Stimulated activated CD4-positive, alpha-beta T cell treated with anti-CD3 and anti-CD28 coated beads, Interleukin-1b, Interleukin-23, amount 100 ng/mL, for 1 hour (primary cell): ENCODE measurements around the gene DENND2A.
"Not testable (repeated sequence)": the region's sequence is repeated elsewhere in the genome, so short reads cannot be mapped to it uniquely, and the experiment has no call there.

Source experiments
- DNase-seq, 2 donors: peaks; one replicate each; pipeline ENCODE4 v3.0.0-alpha.2; 2020; ENCODE audit warnings: low read depth in 2 of 2

DENND2A gene

DNA sequence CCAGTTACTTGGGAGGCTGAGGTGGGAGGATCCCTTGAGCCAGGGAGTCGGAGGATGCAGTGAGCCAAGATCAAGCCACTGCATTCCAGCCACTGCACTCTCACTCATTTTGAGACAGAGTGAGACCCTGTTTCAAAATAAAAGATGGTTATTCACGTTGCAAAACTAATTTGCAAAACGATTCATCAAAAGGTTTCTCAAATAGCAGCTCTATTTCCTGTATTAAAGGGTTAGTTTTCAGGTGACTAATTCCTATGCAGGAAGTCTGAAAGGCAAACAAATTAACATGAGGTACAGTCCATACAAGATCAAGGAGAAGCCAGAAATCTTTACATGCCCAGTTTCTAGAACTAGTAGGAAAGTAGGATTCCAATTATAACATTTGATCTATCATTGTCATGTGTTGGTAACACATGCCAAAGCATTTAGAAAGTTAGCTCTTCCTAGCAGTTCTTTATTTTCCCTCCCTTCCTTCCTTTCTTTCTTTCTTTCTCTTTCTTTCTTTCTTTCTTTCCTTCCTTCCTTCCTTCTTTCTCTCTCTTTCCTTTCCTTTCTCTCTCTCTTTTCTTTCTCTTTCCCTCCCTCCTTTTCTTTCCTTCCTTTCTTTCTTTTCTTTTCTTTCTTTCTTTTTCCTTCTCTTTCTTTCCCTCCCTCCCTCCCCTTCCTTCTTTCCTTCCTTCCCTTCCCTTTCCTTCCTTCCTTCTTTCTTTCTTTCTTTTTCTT is 49.3 kb downstream of the DENND2A start:
- DNase-seq: no peak

DNA sequence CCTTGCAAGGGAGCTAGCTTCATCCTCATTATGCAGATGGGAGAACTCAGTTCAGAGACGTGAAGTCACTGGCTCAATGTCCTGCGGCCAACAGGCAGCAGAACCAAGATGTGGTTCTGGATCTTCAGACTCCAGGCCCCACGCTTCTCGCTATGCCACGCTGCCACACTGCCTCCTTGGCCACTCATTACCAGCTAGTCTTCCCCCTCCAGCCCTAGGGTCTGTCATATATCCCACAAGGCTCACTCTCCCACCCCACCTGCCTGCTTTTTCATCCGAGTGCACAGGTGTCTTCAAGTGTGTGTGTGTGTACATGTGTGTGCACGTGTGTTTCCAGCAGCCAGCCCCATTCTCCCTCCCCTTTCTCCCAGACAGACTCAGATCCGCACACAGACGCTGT is 53.4 kb downstream of the DENND2A start:
- DNase-seq: no peak

DNA sequence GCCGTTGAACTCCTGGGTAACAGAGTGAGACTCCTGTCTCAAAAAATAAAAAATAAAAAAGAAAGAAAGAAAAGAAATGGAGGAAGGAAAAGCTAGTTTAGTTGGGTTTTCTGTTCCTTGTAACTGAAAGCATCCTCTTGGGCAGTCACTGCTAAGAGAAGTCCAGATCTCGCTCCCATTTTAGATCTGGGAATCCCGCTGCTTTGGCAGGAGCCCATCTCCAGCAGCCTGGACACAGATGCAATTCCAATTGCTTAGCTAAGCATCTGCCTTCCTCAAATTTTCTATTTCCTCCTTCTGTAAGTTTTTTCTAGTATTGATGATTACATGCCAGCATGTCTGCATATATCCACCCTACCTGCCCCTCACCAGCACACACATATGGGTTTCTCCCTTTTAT is 54.1 kb downstream of the DENND2A start:
- DNase-seq: no peak

DNA sequence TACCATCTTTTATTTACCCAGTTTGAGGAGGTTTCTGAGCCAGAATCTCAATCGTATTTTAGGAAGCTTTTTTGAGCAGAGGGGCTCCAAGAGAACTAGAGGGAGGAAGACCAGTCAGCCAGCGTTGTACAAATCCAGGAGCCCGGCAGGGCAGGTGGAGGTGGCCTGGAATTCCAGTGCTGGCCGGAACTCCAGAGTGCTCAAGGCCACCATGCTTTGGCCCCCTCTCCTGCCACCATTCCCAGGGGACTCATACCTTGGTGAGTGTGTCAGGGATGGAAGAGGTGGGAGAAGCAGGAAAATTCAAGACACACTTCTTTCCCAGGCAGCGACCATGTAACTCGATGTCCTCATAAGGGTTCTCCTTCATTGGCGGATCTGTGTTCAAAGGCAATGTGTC is 55.3 kb downstream of the DENND2A start:
- DNase-seq: no peak

DNA sequence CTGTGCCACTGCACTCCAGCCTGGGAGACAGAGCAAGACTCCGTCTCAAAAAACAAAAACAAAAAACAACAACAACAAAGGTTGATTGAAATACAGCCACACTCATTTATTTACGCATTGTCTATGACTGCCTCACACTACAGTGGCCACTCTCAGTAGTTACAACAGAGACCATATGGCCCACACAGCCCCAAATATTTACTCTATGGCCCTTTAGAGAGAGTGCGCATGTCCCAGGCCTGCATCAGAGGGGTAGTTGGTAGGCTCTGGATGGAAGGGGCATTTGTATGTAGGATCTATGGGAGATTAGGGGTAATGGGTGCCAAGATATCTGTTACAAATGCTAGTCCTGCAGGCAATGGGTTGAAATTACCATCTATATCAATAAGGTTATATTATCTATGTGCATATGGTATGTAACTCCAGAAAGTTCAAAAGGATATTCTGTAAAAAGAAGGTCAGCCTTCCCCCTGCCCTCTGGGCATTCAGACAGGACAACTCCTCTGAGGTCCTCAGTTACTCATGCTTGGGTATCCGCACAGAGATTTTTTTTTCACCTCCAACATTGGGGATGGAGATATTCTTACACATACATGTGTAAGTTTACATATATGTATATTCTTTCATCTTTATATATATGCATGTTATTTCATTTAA is 56.3 kb downstream of the DENND2A start:
- no peak for DNase-seq

DNA sequence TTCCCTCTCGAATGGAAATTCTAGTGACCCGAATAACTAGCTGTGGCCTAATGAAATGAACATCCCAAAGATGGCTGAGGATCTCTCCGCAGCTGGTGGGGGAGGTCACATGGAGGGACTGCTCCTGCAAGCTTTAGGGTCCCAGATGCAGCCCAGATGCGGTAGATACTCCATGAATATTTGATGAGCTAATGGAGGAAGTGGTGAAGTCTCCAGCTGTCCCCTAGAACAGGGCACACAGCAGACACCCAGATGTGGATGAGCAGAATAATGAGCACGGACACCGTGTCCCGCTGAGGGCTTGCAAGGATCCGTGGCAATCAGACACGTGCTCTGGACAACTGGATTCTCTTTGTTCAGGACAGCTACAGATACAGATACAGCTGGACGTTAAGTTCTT is 59.2 kb downstream of the DENND2A start:
- DNase-seq: no peak

DNA sequence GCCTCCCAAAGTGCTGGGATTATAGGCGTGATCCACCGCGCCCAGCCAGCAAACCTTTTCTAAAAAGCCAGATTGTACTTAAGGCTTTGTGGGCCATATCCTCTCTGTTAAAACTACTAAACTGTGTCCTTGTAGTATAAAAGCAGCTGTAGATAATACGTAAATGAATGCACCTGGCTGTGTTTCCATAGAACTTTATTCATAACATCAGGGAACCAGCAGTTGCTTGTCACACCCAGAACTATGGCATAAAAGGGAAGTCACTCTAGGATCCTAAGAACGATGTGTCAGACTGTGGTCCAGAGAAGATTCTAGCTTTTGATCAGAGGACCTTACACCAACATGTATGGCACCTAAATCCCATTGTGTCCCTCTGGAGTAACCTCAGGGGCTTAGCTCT is 63.0 kb downstream of the DENND2A start:
- DNase-seq: no peak

DNA sequence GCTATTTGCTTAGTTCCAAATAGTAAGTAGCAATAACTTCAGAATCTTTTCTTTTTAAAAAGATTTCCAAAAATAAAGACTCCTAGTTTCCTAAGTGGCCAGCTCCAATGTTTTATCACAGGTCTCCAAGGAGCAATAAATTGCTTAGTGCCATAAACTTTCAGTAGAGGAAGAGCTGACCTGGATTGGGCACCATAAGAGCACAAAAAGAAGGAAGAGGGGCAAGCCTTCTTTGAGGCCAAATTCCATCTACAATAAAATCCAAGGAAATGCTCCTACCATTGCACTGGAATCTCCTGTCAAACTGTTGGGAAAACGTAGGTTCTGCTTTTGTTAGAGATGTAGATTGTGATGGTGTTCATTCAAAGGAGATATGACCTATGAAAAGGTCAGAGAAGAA is 64.0 kb downstream of the DENND2A start:
- DNase-seq: no peak

DNA sequence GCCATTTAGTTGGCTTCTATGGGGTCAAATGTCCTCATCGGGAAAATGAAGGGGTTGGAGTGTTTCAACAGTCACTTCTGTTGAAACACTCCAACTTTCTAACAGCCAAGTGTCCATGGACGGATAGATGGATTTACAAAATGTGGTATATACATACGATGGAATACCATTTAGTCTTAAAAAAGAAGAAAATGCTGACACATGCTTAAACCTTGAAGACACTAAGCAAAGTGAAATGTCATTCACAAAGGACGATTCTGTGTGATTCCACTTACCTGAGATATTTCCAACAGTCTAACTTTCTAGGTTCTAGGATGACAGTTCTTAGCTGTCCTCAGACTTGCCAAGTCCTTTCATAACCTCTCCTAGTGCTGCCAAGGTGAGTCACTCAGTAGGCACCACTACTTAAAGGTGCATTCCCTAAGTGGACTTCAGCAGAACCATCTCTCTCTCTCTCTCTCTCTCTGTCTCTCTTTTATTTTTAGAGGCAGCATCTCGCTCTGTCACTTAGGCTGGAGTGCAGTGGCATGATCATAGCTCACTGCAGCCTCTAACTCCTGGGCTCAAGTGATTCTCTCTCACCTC is 69.0 kb downstream of the DENND2A start:
- DNase-seq: no peak

DNA sequence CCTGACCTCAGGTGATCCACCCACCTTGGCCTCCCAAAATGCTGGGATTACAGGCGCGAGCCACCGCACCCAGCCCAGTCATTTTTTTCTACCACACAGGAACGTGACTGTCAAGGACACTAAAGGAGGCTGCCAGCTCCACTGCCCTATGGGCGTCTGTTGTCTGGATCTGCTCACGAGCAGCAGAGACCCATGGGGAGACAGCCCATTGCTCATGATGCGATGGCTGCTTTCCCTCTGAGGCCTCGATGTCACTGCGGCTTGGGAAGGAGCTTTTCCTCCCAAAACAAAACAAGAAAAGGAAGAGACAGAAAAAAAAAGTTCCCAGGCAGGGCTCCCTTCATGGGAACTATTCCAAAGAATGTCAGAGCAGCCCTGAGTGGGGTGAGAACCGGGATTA is 70.5 kb downstream of the DENND2A start:
- no peak for DNase-seq

DNA sequence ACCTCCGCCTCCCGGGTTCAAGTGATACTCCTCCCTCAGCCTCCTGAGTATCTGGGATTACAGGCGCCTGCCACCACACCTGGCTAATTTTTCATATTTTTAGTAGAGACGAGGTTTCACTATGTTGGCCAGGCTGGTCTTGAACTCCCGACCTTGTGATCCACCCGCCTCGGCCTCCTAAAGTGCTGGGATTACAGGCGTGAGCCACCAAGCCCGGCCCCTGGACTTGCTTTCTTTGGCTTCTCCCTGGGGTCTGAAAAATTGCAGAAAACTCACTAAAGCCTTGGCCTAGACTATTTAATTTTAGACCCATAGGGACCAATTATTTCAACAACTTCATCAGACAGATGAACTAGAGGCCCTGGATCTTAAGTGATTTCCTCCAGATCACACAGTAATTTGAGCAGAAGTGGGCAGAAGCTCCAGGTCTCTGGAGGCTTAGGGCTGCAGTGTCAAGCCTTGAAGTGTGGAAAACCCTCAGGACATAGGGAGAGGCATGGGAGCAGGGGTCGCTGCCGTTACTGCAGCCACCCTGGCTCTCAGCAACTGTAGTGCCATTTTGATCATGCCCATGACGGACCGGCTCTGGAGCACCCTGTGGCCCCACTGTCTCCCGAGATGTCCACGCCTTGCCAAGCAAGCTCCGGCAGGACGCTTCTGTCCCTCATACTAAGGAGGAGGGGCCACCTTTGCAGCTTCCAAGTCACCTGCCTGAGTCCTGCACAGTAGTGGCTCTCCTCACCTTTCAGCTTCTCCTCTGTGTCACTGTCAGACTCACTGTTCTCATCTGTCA is 72.4 kb downstream of the DENND2A start:
- DNase-seq: no peak

DNA sequence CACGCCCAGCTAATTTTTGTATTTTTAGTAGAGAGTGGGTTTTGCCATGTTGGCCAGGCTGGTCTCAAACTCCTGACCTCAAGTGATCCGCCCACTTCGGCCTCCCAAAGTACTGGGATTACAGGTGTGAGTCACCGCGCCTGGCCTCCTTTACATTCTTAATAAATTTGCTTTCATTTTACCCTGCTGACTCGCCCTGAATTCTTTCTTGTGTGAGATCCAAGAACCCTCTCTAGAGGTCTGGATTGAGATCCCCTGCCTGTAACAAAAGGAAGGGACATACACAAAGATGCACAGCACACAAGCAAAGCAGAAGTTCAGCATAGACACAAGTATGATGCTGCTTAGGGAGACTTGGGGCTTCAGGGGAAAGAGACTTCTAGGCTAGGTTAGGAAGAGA is 74.4 kb downstream of the DENND2A start:
- DNase-seq: not testable (repeated sequence)

DNA sequence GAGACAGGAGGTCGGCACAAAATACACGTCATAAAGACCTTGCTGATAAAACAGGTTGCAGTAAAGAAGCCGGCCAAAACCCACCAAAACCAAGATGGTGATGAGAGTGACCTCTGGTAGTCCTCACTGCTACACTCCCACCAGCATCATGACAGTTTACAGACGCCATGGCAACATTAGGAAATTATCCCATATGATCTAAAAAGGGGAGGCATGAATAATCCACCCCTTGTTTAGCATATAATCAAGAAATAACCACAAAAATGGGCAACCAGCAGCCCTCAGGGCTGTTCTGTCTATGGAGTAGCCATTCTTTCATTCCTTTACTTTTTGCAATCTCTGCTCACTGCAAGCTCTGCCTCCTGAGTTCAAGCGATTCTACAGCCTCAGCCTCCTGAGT is 74.9 kb downstream of the DENND2A start:
- DNase-seq: not testable (repeated sequence)

DNA sequence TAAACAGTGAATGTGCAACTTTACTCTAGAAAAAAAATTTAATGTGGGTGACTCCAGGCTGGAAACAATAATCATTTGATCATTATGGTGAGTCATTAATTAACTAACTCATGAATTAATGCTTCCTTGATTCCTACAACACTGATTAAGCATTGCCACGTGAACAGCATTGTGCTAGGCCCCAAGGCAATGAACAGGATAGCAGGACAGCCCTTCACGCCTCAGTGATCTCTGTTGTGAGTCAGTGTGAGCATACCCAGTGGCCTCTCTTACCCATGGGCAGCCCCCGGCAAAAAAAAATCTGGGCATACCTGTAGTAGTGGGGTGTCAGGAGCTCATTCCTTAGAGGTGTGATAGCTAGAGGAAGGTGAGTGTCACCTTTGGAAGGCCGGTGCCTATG is 76.0 kb downstream of the DENND2A start:
- no peak for DNase-seq

DNA sequence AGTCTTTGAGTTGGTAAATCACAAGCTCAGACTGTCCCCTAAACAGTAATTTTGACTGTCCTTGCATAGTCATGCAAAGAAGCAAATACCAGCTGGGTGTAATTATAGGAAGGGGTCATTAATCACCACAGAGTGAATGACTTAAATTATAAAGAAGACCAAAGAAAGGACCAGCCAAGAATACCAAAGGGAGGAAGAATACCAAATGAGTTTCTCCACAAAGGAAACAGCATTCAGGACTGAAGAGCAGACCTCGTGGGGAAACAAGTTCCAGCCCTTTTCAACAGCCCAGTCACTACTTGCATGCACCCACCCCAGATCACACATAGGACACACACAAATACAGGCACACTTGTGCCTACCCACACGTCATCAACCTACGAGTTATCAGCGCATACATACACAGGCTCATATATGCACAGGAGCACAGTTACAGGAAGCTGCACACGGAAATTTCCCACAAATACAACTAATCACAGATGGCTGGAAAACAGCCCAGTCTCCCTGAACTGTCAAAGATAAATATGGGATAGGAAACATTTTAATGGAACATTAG is 77.6 kb downstream of the DENND2A start:
- DNase-seq: no peak

DNA sequence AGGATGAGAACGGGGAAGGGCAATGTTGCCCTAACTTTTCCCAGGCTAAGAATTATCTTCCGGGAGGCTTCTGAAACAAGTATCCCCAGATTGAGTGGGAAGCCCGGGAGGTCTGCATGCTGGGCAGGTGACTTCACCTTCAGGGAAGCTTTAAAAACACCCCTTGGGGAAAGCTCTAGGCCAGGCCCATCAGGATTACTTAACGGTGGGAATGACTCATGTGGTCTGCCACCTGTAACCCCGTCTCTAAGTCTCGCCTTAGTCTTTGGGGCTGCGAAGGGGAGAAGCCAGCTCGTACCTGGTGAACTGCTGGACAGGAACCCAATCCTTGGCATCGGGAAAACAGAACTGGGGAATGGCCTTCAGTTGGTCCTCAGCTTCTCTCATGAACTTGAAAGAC is 81.2 kb downstream of the DENND2A start:
- no peak for DNase-seq

DNA sequence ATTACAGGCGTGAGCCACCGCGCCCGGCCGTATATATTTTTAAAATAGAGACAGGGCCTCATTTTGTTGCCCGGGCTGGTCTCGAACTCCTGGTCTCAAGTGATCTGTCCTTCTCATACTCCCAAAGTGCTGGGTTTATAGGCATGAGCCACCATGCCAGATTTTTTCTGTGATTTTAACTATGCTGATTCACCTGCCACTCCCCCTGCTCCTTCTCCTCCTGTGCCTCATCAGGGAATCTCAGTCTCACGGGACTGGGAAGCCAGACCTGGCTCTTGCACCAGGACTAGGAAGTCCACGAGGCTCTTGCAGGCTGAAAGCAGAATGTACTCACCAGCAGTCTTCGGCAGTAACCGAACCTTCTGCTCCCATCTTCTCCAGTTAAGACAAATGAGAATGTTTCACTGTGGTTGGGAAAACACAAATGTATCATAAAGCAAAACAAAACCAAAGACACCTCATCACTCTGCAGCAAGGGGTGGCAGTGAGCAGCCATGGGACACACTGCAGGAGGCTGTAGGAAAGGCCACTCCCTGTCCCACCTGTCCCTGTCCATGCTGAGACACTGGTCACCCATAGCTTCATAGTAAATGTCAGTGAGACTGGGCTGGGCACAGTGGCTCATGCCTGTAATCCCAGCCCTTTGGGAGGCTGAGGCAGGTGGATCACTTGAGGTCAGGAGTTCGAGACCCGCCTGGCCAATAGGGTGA is 82.6 kb downstream of the DENND2A start:
- no peak for DNase-seq

DNA sequence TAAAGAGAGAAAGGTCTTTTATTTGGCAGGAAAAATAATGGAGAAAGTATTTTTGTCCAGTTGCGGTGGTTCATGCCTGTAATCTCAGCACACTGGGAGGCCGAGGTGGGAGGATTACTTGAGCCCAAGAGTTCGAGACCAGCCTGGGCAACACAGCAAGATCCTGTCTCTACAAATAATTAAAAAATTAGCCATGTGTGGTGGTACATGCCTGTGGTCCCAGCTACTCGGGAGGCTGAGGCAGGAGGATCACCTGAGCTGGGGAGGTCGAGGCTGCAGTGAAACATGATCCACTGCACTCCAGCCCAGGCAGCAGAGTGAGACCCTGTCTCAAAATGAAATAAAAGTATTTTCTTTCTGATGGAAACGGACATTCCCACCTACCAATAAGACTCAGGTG is 83.5 kb downstream of the DENND2A start:
- no peak for DNase-seq

DNA sequence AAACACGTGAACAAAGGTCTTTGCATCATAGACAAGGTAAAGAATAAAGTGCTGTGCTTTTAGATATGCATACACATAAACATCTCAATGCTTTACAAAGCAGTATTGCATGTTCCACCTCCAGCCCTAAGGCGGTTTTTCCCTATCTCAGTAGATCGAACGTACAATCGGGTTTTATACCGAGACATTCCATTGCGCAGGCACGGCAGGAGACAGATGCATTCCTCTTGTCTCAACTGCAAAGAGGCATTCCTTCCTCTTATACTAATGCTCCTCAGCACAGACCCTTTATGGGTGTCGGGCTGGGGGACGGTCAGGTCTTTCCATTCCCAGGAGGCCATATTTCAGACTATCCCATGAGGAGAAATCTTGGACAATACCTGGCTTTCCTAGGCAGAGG is 87.4 kb downstream of the DENND2A start:
- not testable (repeated sequence) for DNase-seq

DNA sequence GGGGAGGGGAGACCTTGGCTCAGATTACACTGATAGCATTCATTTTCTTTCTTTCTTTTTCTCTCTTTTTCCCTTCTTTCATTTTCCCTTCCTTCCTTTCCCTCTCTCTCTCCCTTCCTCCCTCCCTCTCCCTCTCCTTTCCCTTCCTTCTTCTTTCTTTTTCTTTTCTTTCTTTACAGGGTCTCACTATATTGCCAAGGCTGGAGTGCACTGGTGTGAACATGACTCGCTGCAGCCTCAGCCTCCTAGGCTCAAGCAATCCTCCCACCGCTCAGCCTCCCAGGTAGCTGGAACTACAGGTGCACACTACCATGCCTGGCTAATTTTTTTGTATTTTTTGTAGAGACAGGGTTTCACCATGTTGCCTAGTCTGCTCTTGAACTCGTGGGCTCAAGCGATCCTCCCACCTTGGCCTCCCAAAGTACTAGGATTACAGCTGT is 88.4 kb downstream of the DENND2A start:
- DNase-seq: no peak
